ENCODE measurements around the gene BMPR1A.
"Not testable (repeated sequence)": the region's sequence is repeated elsewhere in the genome, so short reads cannot be mapped to it uniquely, and the experiment has no call there.

Gene BMPR1A

DNA sequence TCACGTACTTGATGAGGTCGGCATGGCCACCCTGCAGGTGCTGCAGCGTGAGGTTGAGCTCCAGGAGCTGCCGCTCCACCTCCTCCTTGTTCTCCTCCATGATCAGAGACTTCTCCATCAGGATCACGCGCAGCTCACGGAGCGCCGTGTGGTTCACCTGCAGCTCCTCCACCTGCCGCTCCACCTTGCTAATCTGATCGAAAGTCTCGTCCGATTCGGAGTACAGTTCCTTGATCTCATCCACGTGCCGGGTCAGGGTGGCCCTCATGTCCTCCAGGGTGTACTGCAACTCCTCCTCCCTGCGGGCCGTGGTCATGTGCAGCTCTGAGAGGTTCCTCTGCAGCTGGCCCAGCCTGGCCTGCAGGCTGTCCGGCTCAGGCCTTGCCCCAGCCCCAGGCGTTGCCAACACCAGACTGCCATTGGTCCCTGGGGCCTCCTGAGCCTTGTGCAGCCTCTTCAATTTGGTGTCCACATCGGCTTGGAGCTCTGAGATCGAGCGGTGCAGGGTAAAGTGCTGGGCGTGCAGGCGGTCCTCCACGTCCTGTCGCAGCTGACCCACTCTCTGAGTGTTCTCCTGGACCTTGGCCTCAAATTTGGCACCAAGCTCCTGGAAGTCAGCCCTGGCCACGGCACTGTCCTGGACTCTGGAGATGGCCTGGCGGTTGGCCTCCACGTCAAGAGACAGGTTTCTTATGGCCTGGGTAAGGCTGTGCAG, 187.1 kb downstream of the BMPR1A start:
- DNase-seq = no peak

DNA sequence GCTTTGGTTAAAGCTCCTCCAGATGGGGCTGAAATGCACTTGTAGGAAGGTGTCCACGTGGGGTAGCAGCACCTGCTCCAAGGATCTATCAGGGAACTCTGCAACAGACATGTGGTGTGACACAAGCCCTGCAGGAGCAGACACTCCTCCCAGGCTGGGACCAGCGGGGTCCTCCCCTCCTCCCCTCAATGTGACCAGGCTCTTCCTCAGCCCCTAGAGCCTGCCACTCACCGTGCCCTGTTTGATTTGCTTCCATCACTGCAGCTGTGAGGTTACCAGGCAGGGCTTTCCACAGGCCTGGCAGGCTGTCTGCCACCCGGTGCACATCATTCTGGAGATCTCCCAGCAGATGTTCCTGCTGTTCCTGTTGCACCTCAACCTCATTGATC, 187.6 kb downstream of the BMPR1A start:
- DNase-seq = no peak

DNA sequence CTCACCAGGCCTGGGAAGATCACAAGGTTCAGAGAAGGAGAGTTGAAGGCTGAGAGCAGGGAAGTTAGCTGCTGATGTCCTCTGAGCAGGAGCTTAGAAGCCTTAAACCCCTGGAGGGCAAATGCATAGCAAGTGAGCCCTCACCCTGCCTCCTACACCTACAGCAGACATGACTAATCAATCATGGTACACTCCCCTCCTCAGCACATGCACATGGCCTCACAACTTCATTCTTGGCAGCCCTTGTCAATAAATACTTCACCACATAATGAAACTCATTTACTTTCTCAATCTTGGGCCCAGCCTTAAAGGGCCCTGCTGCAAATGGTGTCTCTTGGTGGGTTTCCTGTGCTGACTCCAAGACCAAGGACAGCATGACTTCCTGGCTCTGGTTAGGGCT, 188.1 kb downstream of the BMPR1A start:
- no peak for DNase-seq

DNA sequence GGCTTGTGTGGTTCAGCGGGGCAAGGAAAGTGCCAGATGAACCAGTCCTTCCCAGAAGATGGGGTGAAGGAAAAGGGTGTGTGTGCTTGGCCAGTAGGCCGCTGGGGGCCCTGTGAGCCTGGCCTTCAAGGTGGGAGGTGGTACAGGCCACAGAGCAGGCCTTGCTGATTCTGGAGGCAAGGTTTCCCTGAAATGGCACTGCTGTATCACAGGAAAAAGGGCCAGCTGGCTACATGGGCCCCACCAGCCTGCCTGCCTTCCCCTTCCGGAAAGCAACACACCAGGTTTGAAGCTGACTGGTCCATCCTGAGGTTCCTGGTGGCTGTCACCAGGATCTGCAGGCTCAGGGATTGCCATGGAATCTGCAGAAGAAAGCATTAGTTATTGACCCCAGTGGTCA, 188.5 kb downstream of the BMPR1A start:
- DNase-seq = no peak

DNA sequence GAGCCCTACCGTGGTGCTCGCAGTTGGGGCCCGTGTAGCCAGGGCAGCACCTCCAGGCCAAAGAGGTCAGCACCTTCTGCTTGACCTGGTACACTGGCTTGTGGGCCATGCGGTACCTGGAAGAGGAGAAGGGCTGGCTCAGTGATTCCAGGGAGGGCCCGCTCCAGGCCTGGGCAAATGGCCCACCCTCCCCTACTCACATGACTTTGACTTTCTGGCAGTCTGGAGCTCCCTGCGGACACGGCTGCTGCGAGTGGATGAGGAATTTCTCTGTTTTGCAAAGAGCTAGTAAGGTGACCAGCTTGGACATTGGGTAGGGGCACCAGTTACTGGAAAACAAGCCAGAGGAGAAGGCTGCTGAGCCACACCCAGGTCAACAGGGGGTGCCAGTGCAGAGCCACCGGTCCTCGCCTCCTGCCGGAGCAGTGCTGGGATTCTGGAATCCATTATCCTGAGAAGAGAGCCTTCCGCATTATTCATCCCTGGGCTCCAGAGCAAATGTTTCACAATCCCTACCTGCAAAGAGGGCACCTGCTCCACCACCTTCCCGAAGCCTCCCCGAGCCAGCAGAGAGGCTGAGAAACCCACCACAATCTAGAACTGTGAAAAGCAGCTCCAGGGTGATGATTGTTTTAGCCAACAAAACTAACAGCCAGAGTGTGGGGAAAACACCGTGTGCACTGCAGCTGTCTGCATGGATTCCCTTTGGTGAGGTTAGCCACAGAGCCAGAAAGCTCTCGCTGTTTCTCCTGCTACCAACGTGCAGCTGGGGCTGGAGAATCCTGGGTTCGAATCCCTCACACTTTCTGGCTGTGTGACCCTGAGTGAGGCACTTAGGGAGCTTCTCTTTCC, 189.2 kb downstream of the BMPR1A start:
- no peak for DNase-seq

DNA sequence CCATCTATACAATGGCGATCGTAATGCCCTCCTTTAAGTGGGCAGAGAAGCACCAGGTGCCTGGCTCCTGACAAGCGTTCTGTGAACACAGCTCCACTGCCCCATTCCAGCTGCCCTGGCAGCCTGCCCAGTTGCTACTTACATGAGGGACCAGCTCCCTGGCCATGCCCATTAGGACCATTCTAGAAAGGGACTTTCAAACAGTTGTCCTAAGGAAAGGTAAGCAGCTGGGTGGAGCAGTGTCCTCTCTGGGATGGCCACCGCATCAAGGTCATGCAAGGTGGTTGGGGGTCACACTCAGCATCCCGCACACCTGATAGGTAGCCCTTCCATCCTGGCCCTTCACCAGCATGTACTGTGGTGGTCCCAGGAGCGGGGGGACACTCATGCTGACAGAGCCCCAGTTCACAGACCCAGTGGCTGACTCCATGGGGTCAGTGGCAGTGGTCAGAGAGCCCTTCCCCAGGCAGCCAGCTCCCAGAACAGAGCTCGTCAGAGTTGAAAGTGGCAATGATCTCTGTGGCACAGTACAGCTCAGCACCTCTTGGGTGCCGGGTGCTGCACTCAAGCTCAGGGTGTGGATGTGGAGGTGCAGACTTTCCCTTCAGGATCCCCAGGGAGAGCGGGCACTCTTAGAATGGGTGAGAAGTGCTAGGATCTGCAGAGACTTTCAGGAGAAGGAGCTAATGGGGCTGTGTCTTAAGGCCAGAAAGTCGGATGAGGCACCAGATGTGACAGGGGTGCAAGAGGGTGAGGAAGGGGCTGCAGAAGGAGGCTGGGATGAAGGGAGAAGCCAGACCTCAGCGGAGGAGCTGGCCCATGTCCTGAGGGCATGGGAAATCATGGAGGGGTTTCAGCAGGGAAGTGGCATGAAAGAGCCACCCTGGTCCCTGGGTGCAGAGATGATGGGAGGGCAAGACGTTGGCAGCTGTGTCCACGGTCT, 190.1 kb downstream of the BMPR1A start:
- DNase-seq = no peak

GRCh38 chr10:86947806-86948205, 191.4 kb downstream of the BMPR1A start:
- DNase-seq = not testable (repeated sequence)

DNA sequence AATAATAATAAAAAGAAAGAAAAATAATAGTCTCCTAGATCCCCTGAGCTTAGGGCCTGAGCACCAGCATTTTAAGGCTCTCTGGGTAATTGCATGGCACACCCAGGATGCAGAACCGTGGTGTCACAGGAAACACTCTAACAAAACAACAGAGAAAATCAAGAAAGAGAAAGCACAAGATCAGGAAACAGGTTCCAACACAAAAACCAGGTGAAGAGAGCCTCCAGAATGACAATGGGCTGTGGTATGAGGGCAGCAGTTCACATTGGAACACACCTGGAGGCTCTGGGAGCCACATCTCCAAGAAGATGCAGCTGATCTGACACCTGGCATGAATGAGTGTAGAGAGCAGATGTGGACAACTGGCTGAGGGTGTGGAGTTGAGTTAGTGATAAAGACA, 193.9 kb downstream of the BMPR1A start:
- DNase-seq = no peak

DNA sequence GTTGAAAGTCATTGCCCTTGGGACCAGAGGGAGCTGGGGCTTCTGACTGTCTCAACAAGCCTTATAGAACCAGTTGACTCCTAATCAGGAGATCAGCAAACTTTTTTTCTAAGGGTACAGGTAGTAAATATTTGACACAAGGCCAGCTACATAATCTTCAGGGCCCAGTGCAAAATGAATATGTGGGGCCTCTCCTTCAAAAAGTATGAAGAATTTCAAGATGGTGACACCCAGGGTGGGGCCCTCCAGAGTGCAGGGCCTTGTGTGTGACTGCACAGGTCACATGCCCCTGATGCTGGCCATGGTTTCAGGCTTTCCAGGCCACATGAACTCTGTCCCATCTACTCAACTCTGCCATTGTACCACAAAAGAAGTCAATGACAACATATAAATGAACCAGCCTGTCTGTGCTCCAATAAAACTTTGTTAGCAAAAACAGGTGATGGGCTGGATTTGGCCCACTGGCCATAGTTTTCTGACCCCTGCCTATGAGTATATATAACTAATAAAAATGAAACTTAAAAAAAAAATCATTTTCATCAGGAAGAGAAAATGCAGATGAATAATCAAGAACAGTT, 194.9 kb downstream of the BMPR1A start:
- no peak for DNase-seq

DNA sequence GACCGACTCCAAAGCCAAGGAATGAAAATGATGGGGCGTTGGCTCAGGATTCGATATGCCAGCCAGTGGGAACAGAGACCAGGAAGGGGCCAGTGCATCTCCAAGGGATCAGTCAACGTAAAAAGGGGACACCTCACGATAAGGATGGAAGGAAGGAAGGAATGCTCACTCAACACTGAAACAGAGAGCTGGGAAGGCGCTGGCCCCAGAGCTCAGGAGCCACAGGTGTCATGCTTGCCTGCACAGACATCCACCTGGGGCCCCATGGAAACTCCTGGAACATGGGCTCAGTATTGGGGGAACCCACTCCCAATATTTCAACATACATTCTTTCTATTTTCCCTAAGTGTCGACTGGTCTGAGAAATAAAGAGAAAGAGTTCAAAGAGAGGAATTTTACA, 195.7 kb downstream of the BMPR1A start:
- no peak for DNase-seq

DNA sequence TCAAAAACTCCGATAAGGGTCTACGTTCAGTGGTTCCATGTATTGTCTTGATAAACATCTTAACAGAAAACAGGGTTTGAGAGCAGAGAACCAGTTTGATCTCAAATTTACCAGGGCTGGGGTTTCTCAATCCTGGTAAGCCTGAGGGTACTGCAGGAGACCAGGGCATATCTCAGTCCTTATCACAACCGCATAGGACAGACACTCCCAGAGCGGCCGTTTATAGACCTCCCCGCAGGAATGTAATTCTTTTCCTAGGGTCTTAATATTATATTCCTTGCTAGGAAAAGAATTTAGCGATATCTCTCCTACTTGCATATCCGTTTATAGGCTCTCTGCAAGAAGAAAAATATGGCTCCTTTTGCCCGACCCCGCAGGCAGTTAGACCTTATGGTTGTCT, 196.3 kb downstream of the BMPR1A start:
- DNase-seq = not testable (repeated sequence)

- DNase-seq = no peak
Measured at GRCh38 chr10:86953747-86954680, 197.6 kb downstream of the BMPR1A start.

DNA sequence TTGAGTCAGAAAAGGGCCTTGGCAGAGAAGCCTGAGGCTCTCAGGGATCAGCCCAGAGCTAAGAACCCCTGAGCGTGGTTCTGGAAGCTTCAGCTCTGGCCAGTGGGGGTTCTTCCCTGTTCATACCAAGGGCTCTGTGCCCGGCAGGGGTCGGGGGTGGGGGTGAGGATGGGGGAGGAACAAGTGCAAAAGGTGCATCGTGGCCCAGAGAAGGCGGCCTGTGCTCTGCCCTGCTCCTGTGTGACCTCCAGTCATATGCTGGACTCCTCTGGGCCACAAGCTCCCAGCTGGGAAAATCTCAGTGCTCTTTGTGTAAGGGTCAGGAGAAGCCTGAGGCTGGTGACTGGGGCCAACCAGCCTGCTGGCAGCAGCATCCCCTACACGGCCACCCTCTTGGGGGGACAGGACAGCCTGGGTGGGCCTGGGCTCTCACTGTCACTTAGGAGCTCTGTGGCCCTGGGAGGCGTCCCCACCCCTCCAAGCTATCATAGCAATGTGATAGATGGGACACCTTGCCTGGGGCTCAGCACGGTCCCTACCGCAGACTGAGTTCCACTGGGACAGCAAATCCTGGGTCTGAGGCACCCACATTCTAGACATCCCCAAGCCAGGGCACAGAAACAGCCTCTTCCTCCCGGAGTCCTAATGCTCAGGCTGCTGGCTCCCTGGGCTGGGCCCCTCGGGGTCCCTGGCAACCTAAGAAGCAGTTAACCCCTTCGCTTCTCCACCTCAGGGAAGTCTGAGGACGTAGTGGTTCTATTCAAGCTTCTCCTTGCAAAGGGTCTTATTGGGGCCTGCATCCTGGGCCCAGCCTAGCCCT, 198.5 kb downstream of the BMPR1A start:
- no peak for DNase-seq

GRCh38 chr10:86955501-86956194, 199.2 kb downstream of the BMPR1A start:
- DNase-seq = no peak

DNA sequence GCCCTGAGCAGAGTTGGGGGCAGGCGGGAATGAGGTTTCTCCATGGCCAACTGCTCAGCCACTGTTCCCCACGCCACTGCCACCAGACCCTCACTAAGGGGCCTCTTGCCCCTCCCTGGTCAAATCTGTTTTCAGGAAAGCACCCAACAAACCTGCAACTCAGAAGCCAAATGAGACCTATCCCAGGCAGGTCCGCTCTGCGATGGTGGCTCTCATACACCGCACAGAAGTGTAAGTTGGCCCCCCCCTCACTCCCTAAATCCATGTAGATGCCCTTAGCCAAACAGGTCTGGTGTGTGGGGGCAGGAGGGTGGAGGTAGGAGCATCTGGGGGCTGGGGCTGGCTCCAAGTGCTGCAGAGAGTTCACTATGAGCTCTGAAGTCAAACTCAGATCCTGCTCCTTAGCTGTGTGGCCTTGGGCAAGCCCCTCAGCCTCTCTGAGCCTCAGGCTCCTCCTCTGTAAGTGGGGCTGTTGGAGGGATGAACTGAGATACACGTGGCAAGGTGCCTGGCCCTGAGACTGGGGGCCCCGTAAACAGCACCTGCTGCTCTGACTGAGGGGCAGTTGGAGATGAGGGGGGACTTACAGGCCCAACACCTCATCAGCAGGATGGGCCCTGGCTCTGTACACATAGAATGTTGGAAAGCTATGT, 199.9 kb downstream of the BMPR1A start:
- no peak for DNase-seq

- no peak for DNase-seq
Measured at GRCh38 chr10:86956848-86957448, 200.5 kb downstream of the BMPR1A start.

GRCh38 chr10:86957471-86958115, 201.2 kb downstream of the BMPR1A start, which contains the start of gene MMRN2:
TSS of gene MMRN2 (minus strand) at chr10:86957615. CDS start at chr10:86957541, 74 bp downstream.
- no peak for DNase-seq

GRCh38 chr10:86958116-86958900, 201.9 kb downstream of the BMPR1A start, which contains the start of gene SNCG:
TSS of gene SNCG (plus strand) at chr10:86958599. CDS start at chr10:86958698, 99 bp downstream.
- no peak for DNase-seq
